SK-N-SH (cell line): ENCODE results near the gene C10orf67. TPM values are rescaled to one million over a fixed set of nuclear protein-coding genes. Genes with fewer than 3 reads are reported as not detected.

Experiments used
- CHD2 ChIP-seq: fragments of 150-350 bp; IDR thresholded peaks from 2 replicates; pipeline ENCODE4 v1.6.1; 2018; ENCODE audit warnings: low read length; ENCODE audit not compliant: partially characterized antibody
- ELF1 ChIP-seq: IDR thresholded peaks from 2 replicates; pipeline ENCODE4 v1.4.0; 2012
- EP300 ChIP-seq, 2 experiments: IDR thresholded peaks; 2 replicates each; pipeline versions ENCODE4 v1.4.0 to v1.6.1; 2012; ENCODE audit warnings: borderline replicate concordance in 1 of 2, low read depth in 1 of 2, low read length in 1 of 2
- FOSL2 ChIP-seq: IDR thresholded peaks from 2 replicates; pipeline ENCODE4 v1.4.0; 2012; ENCODE audit warnings: low read depth, mild to moderate bottlenecking, moderate library complexity, borderline replicate concordance
- FOXJ3 ChIP-seq: sonication (generic); formaldehyde crosslinking; IDR thresholded peaks from 2 replicates; pipeline ENCODE4 v1.5.1; 2020; ENCODE audit warnings: mild to moderate bottlenecking, missing genetic modification reagents
- FOXM1 ChIP-seq: IDR thresholded peaks from 2 replicates; pipeline ENCODE4 v1.4.0; 2012; ENCODE audit warnings: low read depth, mild to moderate bottlenecking
- GATA2 ChIP-seq: sonication (generic); formaldehyde crosslinking; IDR thresholded peaks from 2 replicates; pipeline ENCODE4 v1.5.0; 2020; ENCODE audit warnings: mild to moderate bottlenecking, missing genetic modification reagents
- JUND ChIP-seq: IDR thresholded peaks from 2 replicates; pipeline ENCODE4 v1.4.0; 2012
- MAX ChIP-seq: IDR thresholded peaks from 2 replicates; pipeline ENCODE4 v1.4.0; 2012; ENCODE audit warnings: low read depth
- MEF2A ChIP-seq: IDR thresholded peaks from 2 replicates; pipeline ENCODE4 v1.4.0; 2012; ENCODE audit warnings: low read depth, borderline replicate concordance
- MXI1 ChIP-seq: IDR thresholded peaks from 2 replicates; pipeline ENCODE4 v1.6.1; 2012; ENCODE audit warnings: mild to moderate bottlenecking, low read depth, low read length, improper control_type of control experiment
- NFIC ChIP-seq: IDR thresholded peaks from 2 replicates; pipeline ENCODE4 v1.4.0; 2012; ENCODE audit warnings: borderline replicate concordance
- NRF1 ChIP-seq: IDR thresholded peaks from 2 replicates; pipeline ENCODE4 v1.6.1; 2012; ENCODE audit warnings: low read depth, mild to moderate bottlenecking, low read length
- RCOR1 ChIP-seq: fragments of 150-350 bp; IDR thresholded peaks from 2 replicates; pipeline ENCODE4 v1.6.1; 2017; ENCODE audit warnings: antibody characterized with exemption, low read length
- REST ChIP-seq: IDR thresholded peaks from 2 replicates; pipeline ENCODE4 v1.6.1; 2012; ENCODE audit warnings: mild to moderate bottlenecking, low read depth, low read length, moderate library complexity
- RFX5 ChIP-seq: IDR thresholded peaks from 2 replicates; pipeline ENCODE4 v1.6.1; 2012; ENCODE audit warnings: mild to moderate bottlenecking, improper control_type of control experiment, low read length
- TAF1 ChIP-seq: IDR thresholded peaks from 2 replicates; pipeline ENCODE4 v1.6.1; 2012; ENCODE audit warnings: low read depth, mild to moderate bottlenecking, low read length, moderate library complexity, borderline replicate concordance
- TEAD4 ChIP-seq: IDR thresholded peaks from 2 replicates; pipeline ENCODE4 v1.4.0; 2012; ENCODE audit warnings: mild to moderate bottlenecking, borderline replicate concordance; ENCODE audit not compliant: insufficient read depth
- USF2 ChIP-seq: fragments of 150-350 bp; IDR thresholded peaks from 2 replicates; pipeline ENCODE4 v1.6.1; 2017; ENCODE audit warnings: antibody characterized with exemption, low read length, low read depth, borderline replicate concordance
- YY1 ChIP-seq: IDR thresholded peaks from 2 replicates; pipeline ENCODE4 v1.4.0; 2012; ENCODE audit warnings: low read depth, mild to moderate bottlenecking
- ZBTB33 ChIP-seq: IDR thresholded peaks from 2 replicates; pipeline ENCODE4 v1.4.0; 2012; ENCODE audit warnings: low read depth, borderline replicate concordance
- polyA plus RNA-seq, 3 experiments: library from polyadenylated mRNA; depleted of rRNA; stranded (reverse); fragments of >200 nt; gene quantifications; 2 replicates each; pipeline ENCODE4 v1.2.3, GENCODE V29; 2012

C10orf67 gene
- polyA plus RNA-seq, 1 of the 3 experiments (the other 2 are of a cell fraction), result 0.97 TPM

- no peak for TF ChIP-seq REST
- no peak; the same call in 1 of the 2 replicates for TF ChIP-seq MAX
- TF ChIP-seq USF2, result no peak
- TF ChIP-seq JUND, result peak; percentile 98
- TF ChIP-seq ZBTB33, result peak; percentile 62; the same call in 1 of the 2 replicates
- TF ChIP-seq MEF2A, result peak; percentile 86
- no peak for TF ChIP-seq MXI1
- no peak for TF ChIP-seq RFX5
- TF ChIP-seq NRF1, result no peak
- peak; percentile 37; the same call in 1 of the 2 replicates for TF ChIP-seq YY1
- TF ChIP-seq NFIC, result peak; percentile 96
- no peak for TF ChIP-seq CHD2
- peak; percentile 41 to 96; a peak in 3 of 4 replicates for TF ChIP-seq EP300 (IDR thresholded peaks at IDR 0.05; ENCODE audit: borderline replicate concordance in 1 of 2, low read depth in 1 of 2, low read length in 1 of 2)
- no peak for TF ChIP-seq RCOR1
- no peak for TF ChIP-seq TAF1
- TF ChIP-seq FOSL2, result peak; percentile 98
- no peak for TF ChIP-seq FOXJ3 (CRISPR knock-in tag)
- peak; percentile 93 for TF ChIP-seq TEAD4
- TF ChIP-seq FOXM1, result peak; percentile 77; the same call in 1 of the 2 replicates
- no peak for TF ChIP-seq GATA2 (CRISPR knock-in tag)
- TF ChIP-seq ELF1, result peak; percentile 15; the same call in 1 of the 2 replicates
Measured at GRCh38 chr10:23331567-23332301, 12.9 kb downstream of the C10orf67 start (continued).
